Measurements from ENCODE around the gene PAQR9. TPM values are rescaled to one million over a fixed set of nuclear protein-coding genes. Genes with fewer than 3 reads are reported as not detected.

Gene PAQR9
- total and polyA plus RNA-seq, 9 of the 15 experiments (the other 6 are each of a cell fraction or from before 2014, with no cell fraction given): 0.04 to 0.58 (median 0.22) TPM

DNA sequence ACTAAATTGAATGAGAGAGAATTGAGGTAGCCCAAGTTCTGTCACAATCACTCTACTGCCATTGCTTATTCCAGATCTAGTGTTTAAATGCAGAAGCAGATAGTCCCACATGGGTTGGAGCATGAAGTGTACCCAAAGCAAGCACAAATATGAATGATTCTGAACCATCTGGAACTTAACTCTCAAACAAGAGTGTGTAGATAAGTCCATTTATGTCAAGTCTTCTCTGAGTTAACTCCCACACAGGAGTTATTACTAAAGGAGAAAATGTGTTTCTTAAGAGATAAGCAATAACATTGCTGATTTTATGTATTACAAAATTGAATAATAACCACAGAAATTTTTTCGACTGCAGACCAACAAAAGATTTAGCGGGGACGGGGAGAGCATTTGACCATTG, 33.6 kb downstream of the PAQR9 start (continued):
- no peak for TF ChIP-seq TAF7 (tag; IDR thresholded peaks at IDR 0.05)
- no peak for TF ChIP-seq KLF10 (CRISPR knock-in tag; IDR thresholded peaks at IDR 0.05)
- TF ChIP-seq COPS2 (conservative IDR thresholded peaks at IDR 0.05): no peak
- TF ChIP-seq RHOXF2B (CRISPR knock-in tag; conservative IDR thresholded peaks at IDR 0.05): no peak
- TF ChIP-seq SIN3A (IDR thresholded peaks at IDR 0.05; ENCODE audit: borderline replicate concordance in 2 of 2, control insufficient read depth in 1 of 2, low read depth in 2 of 2, low read length in 2 of 2): no peak
- no peak for TF ChIP-seq ZNF274 (IDR thresholded peaks at IDR 0.05; ENCODE audit: borderline replicate concordance, low read depth, low read length)
- TF ChIP-seq POLR2G (IDR thresholded peaks at IDR 0.05; ENCODE audit: low read depth, low read length): no peak
- no peak for TF ChIP-seq HCFC1 (IDR thresholded peaks at IDR 0.05; ENCODE audit: low read depth, low read length)
- TF ChIP-seq YY1 (IDR thresholded peaks at IDR 0.05; ENCODE audit: borderline replicate concordance in 1 of 3, control insufficient read depth in 1 of 3, extremely low read depth in 1 of 3, insufficient read depth in 3 of 3, insufficient read length in 1 of 3, insufficient replicate concordance in 2 of 3, low read depth in 1 of 3, low read length in 2 of 3): no peak
- no peak for TF ChIP-seq SMAD1 (IDR thresholded peaks at IDR 0.05; ENCODE audit: low read depth, low read length, partially characterized antibody)
- TF ChIP-seq, protein P1, sequence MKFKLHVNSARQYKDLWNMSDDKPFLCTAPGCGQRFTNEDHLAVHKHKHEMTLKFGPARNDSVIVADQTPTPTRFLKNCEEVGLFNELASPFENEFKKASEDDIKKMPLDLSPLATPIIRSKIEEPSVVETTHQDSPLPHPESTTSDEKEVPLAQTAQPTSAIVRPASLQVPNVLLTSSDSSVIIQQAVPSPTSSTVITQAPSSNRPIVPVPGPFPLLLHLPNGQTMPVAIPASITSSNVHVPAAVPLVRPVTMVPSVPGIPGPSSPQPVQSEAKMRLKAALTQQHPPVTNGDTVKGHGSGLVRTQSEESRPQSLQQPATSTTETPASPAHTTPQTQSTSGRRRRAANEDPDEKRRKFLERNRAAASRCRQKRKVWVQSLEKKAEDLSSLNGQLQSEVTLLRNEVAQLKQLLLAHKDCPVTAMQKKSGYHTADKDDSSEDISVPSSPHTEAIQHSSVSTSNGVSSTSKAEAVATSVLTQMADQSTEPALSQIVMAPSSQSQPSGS (CRISPR knock-in tag; IDR thresholded peaks at IDR 0.05): no peak
- TF ChIP-seq HMG20B (CRISPR knock-in tag; IDR thresholded peaks at IDR 0.05): no peak
- no peak for TF ChIP-seq SRSF1 (IDR thresholded peaks at IDR 0.05; ENCODE audit: low read depth, low read length)
- TF ChIP-seq CEBPB (tag; IDR thresholded peaks at IDR 0.05): peak; percentile 78
- TF ChIP-seq FOSL1 (tag; conservative IDR thresholded peaks at IDR 0.05): peak; percentile 51
- TF ChIP-seq, protein P2, sequence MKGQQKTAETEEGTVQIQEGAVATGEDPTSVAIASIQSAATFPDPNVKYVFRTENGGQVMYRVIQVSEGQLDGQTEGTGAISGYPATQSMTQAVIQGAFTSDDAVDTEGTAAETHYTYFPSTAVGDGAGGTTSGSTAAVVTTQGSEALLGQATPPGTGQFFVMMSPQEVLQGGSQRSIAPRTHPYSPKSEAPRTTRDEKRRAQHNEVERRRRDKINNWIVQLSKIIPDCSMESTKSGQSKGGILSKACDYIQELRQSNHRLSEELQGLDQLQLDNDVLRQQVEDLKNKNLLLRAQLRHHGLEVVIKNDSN (CRISPR knock-in tag; IDR thresholded peaks at IDR 0.05): no peak
- no peak for TF ChIP-seq RBM34 (IDR thresholded peaks at IDR 0.05; ENCODE audit: borderline replicate concordance, insufficient read depth, low read length)
- TF ChIP-seq BMI1 (IDR thresholded peaks at IDR 0.05; ENCODE audit: low read length): no peak
- no peak for TF ChIP-seq HSF4 (CRISPR knock-in tag; IDR thresholded peaks at IDR 0.05; ENCODE audit: borderline replicate concordance)
- no peak for TF ChIP-seq JUNB (CRISPR knock-in tag; conservative IDR thresholded peaks at IDR 0.05)
- TF ChIP-seq MTA1 (IDR thresholded peaks at IDR 0.05; ENCODE audit: borderline replicate concordance): no peak
- TF ChIP-seq ZNF184 (CRISPR knock-in tag; IDR thresholded peaks at IDR 0.05): no peak
- TF ChIP-seq SMARCA4 (IDR thresholded peaks at IDR 0.05): peak; percentile 94
- TF ChIP-seq KDM4B (IDR thresholded peaks at IDR 0.05; ENCODE audit: borderline replicate concordance in 2 of 2, low read depth in 1 of 2): no peak
- peak in 1 of 2 experiments; percentile 30; a peak in 1 of 4 replicates for TF ChIP-seq ETV6 (IDR thresholded peaks at IDR 0.05; ENCODE audit: borderline replicate concordance in 1 of 2, low read depth in 2 of 2, low read length in 1 of 2)
- no peak for TF ChIP-seq ETV6 (CRISPR knock-in tag; IDR thresholded peaks at IDR 0.05; ENCODE audit: borderline replicate concordance)
- peak; percentile 54; the same call in 1 of the 2 replicates for TF ChIP-seq ZNF766 (CRISPR knock-in tag; conservative IDR thresholded peaks at IDR 0.05)

Measured in K562 (cell line).